Activated CD4-positive, alpha-beta T cell treated with anti-CD3 and anti-CD28 coated beads, Interleukin-10, Interleukin-2, amounts not matched to agents 100 ng/mL and 50 ng/mL, durations not matched to agents 16 hours and 8 hours (primary cell): Measurements from ENCODE around the gene PPP1R9A.

Experiments used
- DNase-seq: peaks from one replicate; pipeline ENCODE4 v3.0.0-alpha.2; 2020

The PPP1R9A gene

DNA sequence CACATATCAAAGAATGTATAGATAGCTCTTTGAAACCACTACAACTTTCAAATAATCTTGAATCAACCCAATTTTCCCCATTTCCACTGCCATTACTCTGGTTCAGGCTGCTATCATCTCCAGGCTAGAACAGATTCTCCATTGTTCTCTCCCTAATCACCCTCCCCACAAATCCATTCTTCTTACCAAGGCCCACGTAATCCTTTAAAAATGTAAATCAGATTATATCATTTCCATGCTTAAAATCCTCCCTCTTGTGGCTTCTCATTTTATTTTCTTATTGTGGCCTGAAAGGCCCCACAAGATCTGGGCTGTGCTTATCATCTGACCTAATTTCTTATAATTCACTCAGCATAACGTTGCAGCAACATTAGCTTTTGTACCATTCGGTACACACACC lies 420.0 kb downstream of the PPP1R9A start:
- DNase-seq, result no peak

- DNase-seq, result peak; percentile 45
Measured at GRCh38 chr7:95330204-95330960, 423.0 kb downstream of the PPP1R9A start.

DNA sequence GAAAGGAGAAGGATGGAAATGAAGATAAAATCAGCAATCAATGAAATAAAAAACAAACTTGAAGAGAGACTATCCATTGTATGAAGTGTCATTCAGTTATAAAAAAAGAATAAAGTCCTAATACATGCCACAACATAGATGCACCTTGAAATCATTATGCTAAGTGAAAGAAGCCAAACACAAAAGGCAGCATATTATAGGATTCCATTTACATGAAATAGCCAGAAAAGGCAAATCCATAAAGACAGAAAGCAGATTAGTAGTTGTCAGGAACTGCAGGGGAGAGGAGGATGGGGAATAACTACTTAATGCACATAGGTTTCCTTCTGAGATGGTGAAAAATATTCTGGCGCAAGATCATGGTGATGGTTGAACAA lies 423.6 kb downstream of the PPP1R9A start:
- no peak for DNase-seq

DNA sequence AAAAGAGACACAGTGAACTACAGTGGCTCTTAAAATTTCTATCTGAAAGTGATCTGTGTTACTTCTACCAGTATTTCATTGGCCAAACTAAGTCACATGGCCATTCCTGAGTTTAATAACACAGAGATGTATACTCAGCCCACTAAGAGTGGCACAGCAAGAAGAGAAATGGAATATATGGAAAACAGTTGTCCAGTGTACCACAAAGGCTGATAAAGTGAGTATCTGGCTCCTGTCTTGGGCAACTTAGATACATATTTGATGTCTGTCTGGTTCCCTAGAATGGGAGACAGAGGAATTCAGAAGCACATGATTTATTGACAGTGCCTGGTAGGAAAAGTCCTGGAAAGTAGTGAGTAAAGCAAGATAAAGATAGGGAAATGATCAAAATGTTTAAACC lies 427.1 kb downstream of the PPP1R9A start:
- no peak for DNase-seq

- DNase-seq, result no peak
Measured at GRCh38 chr7:95335093-95335492, 427.7 kb downstream of the PPP1R9A start.

GRCh38 chr7:95338832-95339231 lies 431.4 kb downstream of the PPP1R9A start:
- no peak for DNase-seq

DNA sequence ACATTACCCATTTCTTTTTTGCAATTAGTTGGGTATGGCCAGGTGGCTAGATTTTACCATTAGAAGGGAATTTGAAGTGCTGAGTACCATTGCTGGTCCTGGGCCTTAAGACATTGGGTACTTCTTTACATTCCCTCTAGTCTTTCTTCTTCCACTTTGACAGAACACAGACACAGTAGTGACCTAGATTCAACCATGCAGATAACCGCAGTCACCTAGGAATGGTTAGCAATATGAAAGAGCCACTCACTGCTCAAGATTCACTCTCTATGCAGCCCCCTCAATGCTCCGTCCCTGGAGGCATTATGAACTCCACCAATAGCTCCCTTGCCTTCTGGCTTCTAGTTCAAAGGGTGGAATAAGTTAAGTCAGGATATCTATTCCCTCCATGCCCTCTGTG lies 433.1 kb downstream of the PPP1R9A start:
- no peak for DNase-seq

- DNase-seq, result no peak
Measured at GRCh38 chr7:95342029-95342428, 434.6 kb downstream of the PPP1R9A start.

- no peak for DNase-seq
Measured at GRCh38 chr7:95342642-95343307, 435.4 kb downstream of the PPP1R9A start.
